ENCODE measurements around the gene RCBTB1. TPM values are rescaled to one million over a fixed set of nuclear protein-coding genes. Genes with fewer than 3 reads are reported as not detected.
"Not testable (repeated sequence)": the region's sequence is repeated elsewhere in the genome, so short reads cannot be mapped to it uniquely, and the experiment has no call there.

Gene RCBTB1
- total RNA-seq, 1 donor from 2014 or later = 11.9 TPM

DNA sequence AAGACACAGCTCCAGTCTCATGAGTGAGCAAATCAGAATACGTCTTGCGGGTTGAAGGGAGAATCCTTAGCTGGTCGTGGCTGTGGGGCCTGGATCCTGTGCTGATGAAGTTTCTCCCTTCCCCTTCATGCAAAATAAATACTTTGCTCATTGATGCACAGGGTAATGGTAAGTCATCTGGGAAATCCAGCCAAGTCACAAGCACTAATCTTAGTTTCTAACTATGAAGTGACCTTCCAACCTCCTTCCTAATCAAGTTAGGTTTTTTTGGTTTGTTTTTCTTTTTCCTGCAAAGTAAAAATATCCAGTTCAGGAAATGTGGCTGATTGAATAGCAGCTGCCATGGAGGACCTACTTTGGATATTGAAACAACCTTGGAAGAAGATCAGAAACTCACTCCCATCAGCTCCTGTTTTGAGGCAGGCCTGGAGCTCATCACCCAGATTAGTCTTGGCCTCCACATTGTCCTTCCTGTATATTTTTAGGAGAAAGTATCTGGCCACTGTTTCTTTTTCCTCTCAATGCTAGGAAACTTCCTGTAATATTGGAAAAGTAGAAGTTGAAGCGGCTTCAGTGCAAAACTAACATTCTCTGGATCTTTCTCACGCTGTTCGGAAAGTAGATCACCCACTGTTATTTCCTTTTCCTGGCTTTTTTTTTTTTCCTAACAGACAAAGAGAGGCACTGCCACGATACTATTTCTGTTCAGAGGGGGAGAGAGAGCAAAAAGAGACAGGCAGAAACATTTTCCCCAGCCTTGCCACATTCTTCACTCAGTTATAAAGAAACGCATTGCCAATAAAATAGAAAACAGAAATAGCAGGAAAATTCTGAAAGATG is 30.7 kb upstream of the RCBTB1 start:
- no peak for DNase-seq (ENCODE audit: low read depth)
- TF ChIP-seq, protein P1, sequence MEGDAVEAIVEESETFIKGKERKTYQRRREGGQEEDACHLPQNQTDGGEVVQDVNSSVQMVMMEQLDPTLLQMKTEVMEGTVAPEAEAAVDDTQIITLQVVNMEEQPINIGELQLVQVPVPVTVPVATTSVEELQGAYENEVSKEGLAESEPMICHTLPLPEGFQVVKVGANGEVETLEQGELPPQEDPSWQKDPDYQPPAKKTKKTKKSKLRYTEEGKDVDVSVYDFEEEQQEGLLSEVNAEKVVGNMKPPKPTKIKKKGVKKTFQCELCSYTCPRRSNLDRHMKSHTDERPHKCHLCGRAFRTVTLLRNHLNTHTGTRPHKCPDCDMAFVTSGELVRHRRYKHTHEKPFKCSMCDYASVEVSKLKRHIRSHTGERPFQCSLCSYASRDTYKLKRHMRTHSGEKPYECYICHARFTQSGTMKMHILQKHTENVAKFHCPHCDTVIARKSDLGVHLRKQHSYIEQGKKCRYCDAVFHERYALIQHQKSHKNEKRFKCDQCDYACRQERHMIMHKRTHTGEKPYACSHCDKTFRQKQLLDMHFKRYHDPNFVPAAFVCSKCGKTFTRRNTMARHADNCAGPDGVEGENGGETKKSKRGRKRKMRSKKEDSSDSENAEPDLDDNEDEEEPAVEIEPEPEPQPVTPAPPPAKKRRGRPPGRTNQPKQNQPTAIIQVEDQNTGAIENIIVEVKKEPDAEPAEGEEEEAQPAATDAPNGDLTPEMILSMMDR (conservative IDR thresholded peaks at IDR 0.05; ENCODE audit: low read depth, low read length) = no peak
- no peak overlapping the region for H3K4me3 ChIP-seq (ENCODE audit: low read depth, low read length)

- DNase-seq (ENCODE audit: low read depth) = not testable (repeated sequence)
These were observed 26.7 kb upstream of the RCBTB1 start for GRCh38 chr13:49612042-49612441.

DNA sequence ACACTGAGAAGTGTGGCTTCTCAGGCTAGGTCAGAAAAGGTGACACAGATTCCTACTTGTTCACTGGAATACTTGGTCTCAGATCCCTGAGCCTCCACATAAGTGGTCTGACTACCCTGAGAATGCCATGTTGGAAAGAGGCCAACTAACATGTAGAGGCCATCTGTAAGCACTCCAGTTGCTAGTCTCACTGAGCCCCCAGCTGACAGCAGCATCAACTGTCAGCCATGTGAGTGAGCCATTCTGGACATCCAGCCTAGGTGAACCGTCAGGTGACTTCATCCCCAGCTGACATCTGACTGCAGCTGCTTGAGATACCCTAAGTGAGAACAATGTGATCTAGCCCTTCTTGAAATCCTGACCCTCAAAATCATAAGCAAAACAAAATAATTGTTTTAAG is 24.8 kb upstream of the RCBTB1 start:
- TF ChIP-seq, protein P1 (conservative IDR thresholded peaks at IDR 0.05; ENCODE audit: low read depth, low read length) = no peak
- no peak overlapping the region for H3K4me3 ChIP-seq (ENCODE audit: low read depth, low read length)
- no peak for DNase-seq (ENCODE audit: low read depth)

More at GRCh38 chr13:49612042-49612441, 26.7 kb upstream of the RCBTB1 start:
- not testable (repeated sequence) for H3K4me3 ChIP-seq (ENCODE audit: low read depth, low read length)

- no peak overlapping the region for H3K4me3 ChIP-seq (ENCODE audit: low read depth, low read length)
- no peak for DNase-seq (ENCODE audit: low read depth)
- TF ChIP-seq, protein P1 (conservative IDR thresholded peaks at IDR 0.05; ENCODE audit: low read depth, low read length) = no peak
These were observed 23.4 kb upstream of the RCBTB1 start for GRCh38 chr13:49608651-49609331.

GRCh38 chr13:49607761-49608160 is 22.4 kb upstream of the RCBTB1 start:
- no peak for DNase-seq (ENCODE audit: low read depth)
- TF ChIP-seq, protein P1 (conservative IDR thresholded peaks at IDR 0.05; ENCODE audit: low read depth, low read length) = no peak
- H3K4me3 ChIP-seq (ENCODE audit: low read depth, low read length) = no peak overlapping the region

DNA sequence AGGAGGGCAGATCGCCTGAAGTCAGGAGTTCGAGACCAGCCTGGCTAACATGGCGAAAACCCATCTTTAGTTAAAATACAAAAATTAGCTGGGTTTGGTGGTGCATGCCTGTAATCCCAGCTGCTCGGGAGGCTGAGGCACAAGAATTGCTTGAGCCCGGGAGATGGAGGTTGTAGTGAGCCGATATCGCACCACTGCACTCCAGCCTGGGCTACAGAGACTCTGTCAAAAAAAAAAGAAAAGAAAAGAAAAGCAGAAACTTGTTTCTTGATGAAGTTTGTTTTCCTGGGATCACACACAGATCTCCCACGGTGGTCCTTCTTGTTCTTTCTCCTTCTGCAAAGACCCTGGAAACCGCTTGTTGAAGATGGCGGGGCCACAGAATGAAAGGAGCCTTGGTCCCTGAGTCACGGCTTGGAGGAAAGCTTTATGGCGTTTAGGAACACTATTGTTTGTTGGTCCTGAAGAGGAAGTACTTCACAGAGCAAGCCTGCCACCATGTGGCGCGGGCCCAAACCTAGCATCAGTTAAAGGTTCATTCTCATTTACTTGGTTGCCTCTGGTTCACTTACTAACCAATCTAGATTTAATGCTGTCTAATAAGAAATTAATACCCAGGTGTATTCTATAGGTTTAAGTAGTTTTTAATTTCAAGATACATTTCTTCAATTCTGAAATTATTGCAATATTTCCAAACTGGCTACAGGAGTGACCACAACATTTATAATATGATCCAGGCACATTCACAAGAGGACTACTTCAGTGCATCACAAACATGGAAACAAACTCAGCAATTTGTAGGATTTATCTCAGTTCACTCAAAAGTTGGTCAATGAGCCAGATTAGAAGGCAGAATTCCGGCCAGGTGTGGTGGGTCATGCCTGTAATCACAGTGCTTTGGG is 21.6 kb upstream of the RCBTB1 start:
- H3K4me3 ChIP-seq (ENCODE audit: low read depth, low read length) = peak overlapping the region; percentile 49
- TF ChIP-seq, protein P1 (conservative IDR thresholded peaks at IDR 0.05; ENCODE audit: low read depth, low read length) = peak; percentile 85
- DNase-seq (ENCODE audit: low read depth) = peak; percentile 36

DNA sequence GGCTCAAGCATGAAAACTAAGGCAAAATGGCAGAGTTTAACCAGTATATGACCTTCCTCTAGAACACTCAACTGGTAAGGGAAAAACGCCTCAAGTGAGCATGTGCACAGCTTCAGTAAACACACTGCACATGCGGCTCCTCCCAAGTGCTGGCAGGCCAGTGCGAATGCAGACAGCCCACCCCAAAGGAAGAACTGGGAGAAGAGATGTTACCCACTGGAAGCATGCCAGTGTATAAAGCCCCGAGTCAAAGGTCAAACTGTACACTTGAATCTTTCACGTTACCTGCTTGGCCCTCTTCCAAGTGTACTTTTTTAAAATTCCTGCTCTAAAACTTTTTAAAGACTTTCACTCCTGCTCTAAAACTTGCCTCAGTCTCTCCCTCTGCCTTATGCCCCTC is 19.2 kb upstream of the RCBTB1 start:
- TF ChIP-seq, protein P1 (conservative IDR thresholded peaks at IDR 0.05; ENCODE audit: low read depth, low read length) = no peak
- no peak for DNase-seq (ENCODE audit: low read depth)
- no peak overlapping the region for H3K4me3 ChIP-seq (ENCODE audit: low read depth, low read length)

- not testable (repeated sequence) for DNase-seq (ENCODE audit: low read depth)
These were observed 17.3 kb upstream of the RCBTB1 start for GRCh38 chr13:49602615-49603014.

More at GRCh38 chr13:49602615-49603014, 17.3 kb upstream of the RCBTB1 start:
- not testable (repeated sequence) for H3K4me3 ChIP-seq (ENCODE audit: low read depth, low read length)
